HFFc6 (cell line): ENCODE results near the gene SLC16A8. TPM values are rescaled to one million over a fixed set of nuclear protein-coding genes. Genes with fewer than 3 reads are reported as not detected.

Source experiments
- DNase-seq: peaks from one replicate; pipeline ENCODE4 v3.0.0-alpha.2; 2018
- H3K27ac Mint-ChIP-seq: 2 replicates; pipeline ENCODE4 v1.8.0; 2020; ENCODE audit warnings: mild to moderate bottlenecking, mixed read lengths
- H3K27me3 Mint-ChIP-seq: 2 replicates; pipeline ENCODE4 v1.8.0; 2021; ENCODE audit warnings: mild to moderate bottlenecking, moderate library complexity, mixed read lengths; ENCODE audit not compliant: insufficient read depth
- H3K36me3 Mint-ChIP-seq: 2 replicates; pipeline ENCODE4 v1.8.0; 2021; ENCODE audit warnings: low read depth, mixed read lengths
- H3K4me1 Mint-ChIP-seq: 2 replicates; pipeline ENCODE4 v1.8.0; 2020; ENCODE audit warnings: low read depth, mixed read lengths
- H3K4me3 Mint-ChIP-seq: 2 replicates; pipeline ENCODE4 v1.8.0; 2020; ENCODE audit warnings: mild to moderate bottlenecking, moderate library complexity, mixed read lengths
- H3K9me3 Mint-ChIP-seq: 2 replicates; pipeline ENCODE4 v1.8.0; 2020; ENCODE audit warnings: mild to moderate bottlenecking, mixed read lengths
- CTCF ChIP-seq: fragments of 200-600 bp; sonication (generic); IDR thresholded peaks from 2 replicates; pipeline ENCODE4 v1.5.0; 2021; ENCODE audit warnings: antibody characterized with exemption, mild to moderate bottlenecking
- long read RNA-seq: library from polyadenylated mRNA; unstranded; transcript quantifications from one replicate; pipeline ENCODE4 v2.0.0, GENCODE V29; 2019
- total RNA-seq, 6 experiments: library from RNA; stranded (reverse); fragmentation: NEBNext Ultra II Directional; extraction: Animal tissue kit (Norgen Biotek cat#: 25700); gene quantifications; 2 replicates in 1 of 6; 3 replicates in 5 of 6; pipeline ENCODE4 v1.2.3, GENCODE V29; 2021

SLC16A8 gene
- total RNA-seq: not detected
- long read RNA-seq: 0 reads

GRCh38 chr22:38083931-38084631 is at the start of gene SLC16A8:
SLC16A8 (minus strand) TSS chr22:38084184; CDS start chr22:38082873, 1,311 bp downstream.
- TF ChIP-seq CTCF: no peak
- peaks cover 19% of the 10 kb centered on the region for H3K27me3 Mint-ChIP-seq
- no peaks in the 10 kb centered on the region for H3K9me3 Mint-ChIP-seq
- no peak for DNase-seq
- no peak within 1 kb of the TSS for H3K4me3 Mint-ChIP-seq
- no peak within 1 kb of the TSS for H3K27ac Mint-ChIP-seq
- no peaks in the 10 kb centered on the region for H3K36me3 Mint-ChIP-seq
- no peaks in the 10 kb centered on the region for H3K4me1 Mint-ChIP-seq

GRCh38 chr22:38133331-38133730 is 49.3 kb upstream of the SLC16A8 start:
- Mint-ChIP-seq H3K36me3 (peaks cover 6% of the 10 kb centered on the region; the same call in 1 of the 2 replicates), H3K27ac (no peak overlapping the region), H3K9me3 (no peaks in the 10 kb centered on the region), H3K4me3 (no peak overlapping the region), H3K4me1 (peaks cover 20% of the 10 kb centered on the region), H3K27me3 (no peaks in the 10 kb centered on the region; the same call in 1 of the 2 replicates)
- no peak for DNase-seq
- no peak for TF ChIP-seq CTCF

- peaks cover 20% of the 10 kb centered on the region for H3K4me1 Mint-ChIP-seq
- H3K9me3 Mint-ChIP-seq: no peaks in the 10 kb centered on the region
- H3K36me3 Mint-ChIP-seq: peaks cover 6% of the 10 kb centered on the region; the same call in 1 of the 2 replicates
- DNase-seq: no peak
- H3K27me3 Mint-ChIP-seq: no peaks in the 10 kb centered on the region; the same call in 1 of the 2 replicates
- TF ChIP-seq CTCF: no peak
- no peak overlapping the region for H3K4me3 Mint-ChIP-seq
- no peak overlapping the region for H3K27ac Mint-ChIP-seq
These were observed 48.8 kb upstream of the SLC16A8 start for GRCh38 chr22:38132794-38133193.

- H3K27ac Mint-ChIP-seq: no peak overlapping the region
- H3K4me3 Mint-ChIP-seq: no peak overlapping the region
- no peak for DNase-seq
- H3K9me3 Mint-ChIP-seq: no peaks in the 10 kb centered on the region
- peaks cover 6% of the 10 kb centered on the region; the same call in 1 of the 2 replicates for H3K36me3 Mint-ChIP-seq
- peaks cover 20% of the 10 kb centered on the region for H3K4me1 Mint-ChIP-seq
- no peaks in the 10 kb centered on the region; the same call in 1 of the 2 replicates for H3K27me3 Mint-ChIP-seq
- no peak for TF ChIP-seq CTCF
These were observed 48.2 kb upstream of the SLC16A8 start for GRCh38 chr22:38132136-38132535.

GRCh38 chr22:38131399-38131798 is 47.4 kb upstream of the SLC16A8 start:
- no peak for TF ChIP-seq CTCF
- Mint-ChIP-seq H3K9me3 (no peaks in the 10 kb centered on the region), H3K4me3 (no peak overlapping the region), H3K4me1 (peaks cover 20% of the 10 kb centered on the region), H3K27ac (no peak overlapping the region), H3K27me3 (no peaks in the 10 kb centered on the region; the same call in 1 of the 2 replicates), H3K36me3 (peaks cover 6% of the 10 kb centered on the region; the same call in 1 of the 2 replicates)
- DNase-seq: no peak
